GM12873 (cell line): ENCODE results near the gene HDAC4.

ENCODE experiments used
- CTCF ChIP-seq: IDR thresholded peaks from 2 replicates; pipeline ENCODE4 v1.5.1; 2012; ENCODE audit warnings: low read depth, mild to moderate bottlenecking, moderate library complexity, low read length, control low read depth; ENCODE audit not compliant: insufficient read depth; ENCODE audit errors: missing control alignments

HDAC4 gene

DNA sequence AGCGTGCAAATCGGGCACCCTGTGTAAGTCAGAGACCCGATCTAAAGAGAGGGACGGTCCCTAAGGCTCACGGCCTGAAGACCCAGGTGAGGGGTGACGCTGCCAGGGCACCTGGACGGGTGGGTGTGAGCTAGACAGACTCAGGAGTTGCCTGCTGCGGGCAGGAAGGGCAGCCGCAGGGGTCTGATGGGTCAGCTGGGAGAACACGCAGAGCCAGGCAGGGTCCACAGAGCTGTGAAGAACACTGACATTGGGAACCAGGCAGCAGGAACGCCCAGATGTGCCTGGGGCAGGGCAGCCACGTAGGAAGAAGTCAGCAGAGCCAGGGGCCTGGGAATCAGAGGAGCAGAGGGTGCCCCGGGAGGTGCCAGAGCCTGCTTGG is 25.9 kb downstream of the HDAC4 start:
- TF ChIP-seq CTCF: no peak

GRCh38 chr2:239372835-239373234 is 28.0 kb downstream of the HDAC4 start:
- TF ChIP-seq CTCF: no peak

DNA sequence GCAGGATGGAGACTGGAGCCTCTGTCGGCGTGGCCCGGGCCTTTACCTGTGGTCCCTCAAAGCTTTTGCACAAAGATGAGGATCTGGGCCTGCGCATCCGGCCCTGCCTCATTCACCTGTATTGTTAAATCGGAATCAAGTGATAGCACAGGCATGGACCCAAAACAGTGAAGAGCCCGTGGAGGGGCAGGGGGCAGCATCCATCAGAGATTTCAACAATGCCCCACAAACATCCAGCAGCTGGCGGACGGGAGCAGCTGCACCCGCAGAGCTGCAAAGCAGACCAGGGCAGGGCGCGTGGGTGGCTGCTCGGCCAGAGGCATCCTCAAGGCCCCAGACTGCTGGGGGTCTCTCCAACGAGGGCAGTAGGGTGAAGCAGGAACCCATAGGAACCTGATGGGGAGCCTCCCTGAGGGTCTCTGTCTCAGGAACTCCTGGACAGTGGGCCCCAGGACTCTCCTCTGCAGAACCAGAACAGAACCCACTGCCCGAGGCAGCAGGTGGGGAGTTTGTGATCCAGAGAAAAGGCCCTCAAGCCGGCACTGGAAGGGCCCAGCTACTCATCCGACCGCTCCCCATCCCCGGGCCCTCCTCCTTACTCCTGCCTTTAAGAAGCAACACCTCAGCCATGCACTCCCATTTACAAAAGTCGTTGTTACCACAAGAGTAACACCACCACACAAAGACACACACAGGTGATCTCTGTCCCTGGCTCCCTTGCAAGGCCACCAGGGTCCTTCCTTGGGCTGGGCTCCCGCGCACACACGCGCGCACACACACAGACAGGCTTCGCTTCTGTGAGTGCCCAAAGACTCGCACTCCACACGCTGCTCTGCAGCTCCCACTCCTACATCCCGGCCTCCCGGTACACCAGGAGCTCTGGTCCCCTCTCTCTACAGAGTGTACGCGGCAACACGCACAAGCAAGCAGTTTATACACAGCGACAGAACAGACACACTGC is 28.8 kb downstream of the HDAC4 start:
- TF ChIP-seq CTCF: no peak

DNA sequence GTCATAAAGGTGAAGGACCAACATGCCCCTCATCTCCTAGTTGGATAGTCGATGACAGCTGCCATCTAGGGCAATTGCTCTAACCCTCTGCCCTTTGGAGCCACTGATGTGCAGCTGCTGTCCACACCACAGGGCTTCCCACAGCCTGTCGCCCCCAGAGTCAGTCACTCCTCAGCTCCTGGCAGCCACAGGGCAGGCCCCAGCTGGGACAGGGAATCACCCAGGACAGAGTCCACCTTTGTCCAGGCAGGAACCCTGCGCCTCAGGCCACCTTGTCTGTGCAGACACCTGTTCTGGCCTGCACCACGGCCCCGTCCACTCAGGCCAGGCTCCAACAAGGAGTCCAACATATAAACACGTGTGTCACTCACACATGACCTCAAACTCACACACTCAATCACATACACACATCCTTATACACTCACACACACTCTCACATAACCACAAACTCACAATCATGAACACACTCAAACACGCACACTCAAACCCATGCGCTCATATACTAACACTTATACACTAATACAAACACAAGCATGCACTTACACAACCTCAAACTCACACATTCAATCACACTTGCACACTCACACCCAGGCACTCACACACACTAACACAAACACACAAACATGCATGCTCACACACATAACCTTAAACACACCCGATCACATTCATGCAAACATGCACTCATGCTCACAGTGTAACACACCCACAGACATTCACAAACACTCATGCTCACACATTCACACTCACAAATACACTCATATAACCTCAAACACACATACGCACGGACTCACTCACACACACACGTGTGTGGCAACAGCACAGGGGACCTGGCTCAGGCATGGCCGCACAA is 29.7 kb downstream of the HDAC4 start:
- TF ChIP-seq CTCF: no peak

DNA sequence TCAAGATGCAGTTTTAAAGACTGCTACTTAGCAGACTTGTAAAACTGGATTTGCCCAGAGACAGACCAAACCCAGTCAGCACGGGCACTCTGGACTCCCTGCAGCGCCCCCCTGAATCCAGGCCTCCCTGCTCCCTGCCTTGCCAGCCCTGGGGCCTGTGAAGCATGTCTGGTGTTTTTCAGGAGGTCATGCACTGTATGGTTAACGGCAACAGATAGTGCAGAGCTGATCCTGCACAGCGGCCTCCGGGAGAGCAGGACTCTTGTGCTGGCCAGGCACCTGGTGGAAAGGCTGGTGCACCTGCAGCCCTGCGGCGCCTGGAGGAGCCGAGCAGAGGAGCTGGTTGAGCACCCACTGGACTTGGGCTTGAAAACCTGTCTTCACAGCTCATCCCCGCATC is 30.4 kb downstream of the HDAC4 start:
- TF ChIP-seq CTCF: no peak

DNA sequence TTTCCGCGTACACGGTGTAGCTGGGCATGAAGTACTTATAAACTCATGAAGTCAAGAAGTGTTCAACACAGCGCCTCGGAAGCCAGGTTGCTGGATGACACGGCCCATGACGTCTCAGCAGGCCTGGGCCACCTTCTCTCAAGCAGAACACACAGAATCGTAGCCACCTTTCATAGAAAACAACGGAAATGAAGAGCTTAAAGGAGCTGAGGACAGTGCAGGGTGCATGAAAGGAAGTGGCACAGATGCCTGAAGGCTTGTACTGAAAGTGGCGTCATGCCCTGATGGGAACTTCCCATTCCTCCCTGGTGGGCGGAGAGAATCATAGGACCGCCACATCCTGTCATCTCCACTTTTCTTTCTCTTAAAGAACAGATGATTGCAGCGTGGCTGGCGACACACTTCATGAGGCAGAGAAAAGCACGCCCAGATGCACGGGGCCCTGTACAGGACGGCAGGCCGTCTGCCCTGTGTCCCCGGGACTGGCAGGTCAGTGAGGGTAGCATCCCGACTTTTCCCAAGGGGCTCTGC is 31.1 kb downstream of the HDAC4 start:
- no peak for TF ChIP-seq CTCF
